WTC11 (cell line): ENCODE measurements around the gene TMPRSS13. TPM values are rescaled to one million over a fixed set of nuclear protein-coding genes. Genes with fewer than 3 reads are reported as not detected.

Experiments
- ATAC-seq: fragments of 200-7000 bp; cut with Tn5 transposase; 2 replicates; pipeline ENCODE4 v1.10.0; 2021; ENCODE audit warnings: mild to moderate bottlenecking, moderate library complexity
- CTCF ChIA-PET: fragments of 300-600 bp; sonication (Branson Sonifier 250); formaldehyde crosslinking; loops from one replicate; lab custom pipeline; 2021; ENCODE audit warnings: antibody characterized with exemption; lab: Charles Lee
- POLR2A ChIA-PET: fragments of 350-600 bp; sonication (Branson Sonifier 250); formaldehyde crosslinking; loops from one replicate; lab custom pipeline; 2021; ENCODE audit warnings: antibody characterized with exemption; lab: Charles Lee
- DNase-seq: peaks from one replicate; pipeline ENCODE4 v3.0.0; 2021; ENCODE audit warnings: low spot score
- H3K27ac Mint-ChIP-seq: 2 replicates; pipeline ENCODE4 v1.8.0; 2021; ENCODE audit warnings: mixed read lengths
- H3K27me3 Mint-ChIP-seq: 2 replicates; pipeline ENCODE4 v1.8.0; 2021; ENCODE audit warnings: low read depth, mild to moderate bottlenecking, moderate library complexity, mixed read lengths
- H3K36me3 Mint-ChIP-seq: 2 replicates; pipeline ENCODE4 v1.8.0; 2021; ENCODE audit warnings: mixed read lengths
- H3K4me1 Mint-ChIP-seq: 2 replicates; pipeline ENCODE4 v1.8.0; 2022; ENCODE audit warnings: mixed read lengths
- H3K4me3 Mint-ChIP-seq: 2 replicates; pipeline ENCODE4 v1.8.0; 2021; ENCODE audit warnings: mild to moderate bottlenecking, moderate library complexity, mixed read lengths
- H3K9me3 Mint-ChIP-seq: 2 replicates; pipeline ENCODE4 v1.8.0; 2021; ENCODE audit warnings: mixed read lengths
- AFF4 ChIP-seq: sonication (generic); formaldehyde crosslinking; IDR thresholded peaks from 2 replicates; pipeline ENCODE4 v1.8.1; 2023; ENCODE audit warnings: mild to moderate bottlenecking, missing genetic modification reagents, borderline replicate concordance
- ATF3 ChIP-seq: sonication (generic); formaldehyde crosslinking; conservative IDR thresholded peaks from 2 replicates; pipeline ENCODE4 v1.8.1; 2022; ENCODE audit warnings: mild to moderate bottlenecking, missing genetic modification reagents
- CREB1 ChIP-seq: sonication (generic); formaldehyde crosslinking; IDR thresholded peaks from 2 replicates; pipeline ENCODE4 v1.8.0; 2023; ENCODE audit warnings: mild to moderate bottlenecking, missing genetic modification reagents
- ERG ChIP-seq: fragments of 250-450 bp; sonication (Bioruptor Pico); IDR thresholded peaks from 2 replicates; pipeline ENCODE4 v1.8.0; 2021; ENCODE audit warnings: mild to moderate bottlenecking
- FOXJ3 ChIP-seq: sonication (generic); formaldehyde crosslinking; IDR thresholded peaks from 2 replicates; pipeline ENCODE4 v1.9.0; 2021; ENCODE audit warnings: missing genetic modification reagents, mild to moderate bottlenecking, borderline replicate concordance
- JAZF1 ChIP-seq: fragments of 250-450 bp; sonication (Bioruptor Pico); IDR thresholded peaks from 2 replicates; pipeline ENCODE4 v1.9.0; 2021; ENCODE audit warnings: moderate library complexity, mild to moderate bottlenecking, inconsistent platforms
- MAX ChIP-seq: sonication (generic); formaldehyde crosslinking; IDR thresholded peaks from 2 replicates; pipeline ENCODE4 v1.8.0; 2022; ENCODE audit warnings: mild to moderate bottlenecking, missing genetic modification reagents
- NFE2L1 ChIP-seq: sonication (generic); formaldehyde crosslinking; IDR thresholded peaks from 2 replicates; pipeline ENCODE4 v1.8.1; 2023; ENCODE audit warnings: missing genetic modification reagents
- NFYB ChIP-seq: sonication (generic); formaldehyde crosslinking; conservative IDR thresholded peaks from 2 replicates; pipeline ENCODE4 v1.8.0; 2022; ENCODE audit warnings: low read depth, missing genetic modification reagents
- PRDM15 ChIP-seq: sonication (generic); formaldehyde crosslinking; IDR thresholded peaks from 2 replicates; pipeline ENCODE4 v1.8.0; 2022; ENCODE audit warnings: missing genetic modification reagents
- STAT6 ChIP-seq: sonication (generic); formaldehyde crosslinking; conservative IDR thresholded peaks from 2 replicates; pipeline ENCODE4 v1.8.1; 2023; ENCODE audit warnings: mild to moderate bottlenecking, low read depth, missing genetic modification reagents, moderate library complexity
- TP53 ChIP-seq: sonication (generic); formaldehyde crosslinking; IDR thresholded peaks from 2 replicates; pipeline ENCODE4 v1.8.1; 2023; ENCODE audit warnings: mild to moderate bottlenecking, missing genetic modification reagents
- USF1 ChIP-seq: sonication (generic); formaldehyde crosslinking; IDR thresholded peaks from 2 replicates; pipeline ENCODE4 v1.8.0; 2022; ENCODE audit warnings: mild to moderate bottlenecking, missing genetic modification reagents
- ZNF317 ChIP-seq: sonication (generic); formaldehyde crosslinking; IDR thresholded peaks from 2 replicates; pipeline ENCODE4 v1.8.1; 2023; ENCODE audit warnings: low read depth, mild to moderate bottlenecking, moderate library complexity, missing genetic modification reagents, borderline replicate concordance
- total RNA-seq: library from RNA; stranded (reverse); gene quantifications from 3 replicates; pipeline ENCODE4 v1.2.3, GENCODE V29; 2021

TMPRSS13 gene
- total RNA-seq, 1 experiment from 2014 or later: 0.63 TPM

GRCh38 chr11:117873828-117874125 lies 55.4 kb downstream of the TMPRSS13 start (continued):
- TF ChIP-seq STAT6: no peak
- no peak for TF ChIP-seq NFYB (CRISPR knock-in tag)
- TF ChIP-seq MAX (CRISPR knock-in tag): no peak
- TF ChIP-seq NFE2L1: no peak
- TF ChIP-seq CREB1 (CRISPR knock-in tag): no peak

- TF ChIP-seq ERG (CRISPR knock-in tag) (no peak), ATF3 (CRISPR knock-in tag) (no peak), ZNF317 (CRISPR knock-in tag) (no peak), NFE2L1 (no peak), FOXJ3 (CRISPR knock-in tag) (no peak), TP53 (no peak)
- TF ChIP-seq, all 79 proteins: peak for 0
- ATAC-seq (no peak), DNase-seq (no peak)
- no peak overlapping the region for H3K27ac Mint-ChIP-seq
- ChIA-PET POLR2A (interaction anchor here (0.6 kb wide), 1 partner anchor 64 kb away, joined by 3 read pairs; no protein-coding TSS in a partner anchor), CTCF (no interaction called here)
- peaks cover 84% of the 10 kb centered on the region for H3K27me3 Mint-ChIP-seq
- H3K4me3 Mint-ChIP-seq: no peak overlapping the region
- H3K4me1 Mint-ChIP-seq: peaks cover 64% of the 10 kb centered on the region
- H3K36me3 Mint-ChIP-seq: no peaks in the 10 kb centered on the region
- H3K9me3 Mint-ChIP-seq: no peaks in the 10 kb centered on the region
Measured at GRCh38 chr11:117872975-117873827, 56.0 kb downstream of the TMPRSS13 start.

- no peak for DNase-seq
- H3K4me1 Mint-ChIP-seq: peaks cover 67% of the 10 kb centered on the region
- H3K9me3 Mint-ChIP-seq: no peaks in the 10 kb centered on the region
- TF ChIP-seq JAZF1 (no peak), AFF4 (CRISPR knock-in tag) (no peak), STAT6 (no peak), PRDM15 (CRISPR knock-in tag) (peak; percentile 36; the same call in 1 of the 2 replicates), ZNF317 (CRISPR knock-in tag) (no peak), FOXJ3 (CRISPR knock-in tag) (no peak), USF1 (CRISPR knock-in tag) (no peak)
- ChIA-PET POLR2A (interaction anchor here (0.6 kb wide), 1 partner anchor 65 kb away, joined by 3 read pairs; no protein-coding TSS in a partner anchor), CTCF (no interaction called here)
- no peaks in the 10 kb centered on the region for H3K36me3 Mint-ChIP-seq
- no peak overlapping the region for H3K27ac Mint-ChIP-seq
- no peak for ATAC-seq
- H3K4me3 Mint-ChIP-seq: no peak overlapping the region
- peaks cover 84% of the 10 kb centered on the region for H3K27me3 Mint-ChIP-seq
Measured at GRCh38 chr11:117872420-117872961, 56.7 kb downstream of the TMPRSS13 start.
